ENCODE measurements around the gene MRPL50. TPM values are rescaled to one million over a fixed set of nuclear protein-coding genes. Genes with fewer than 3 reads are reported as not detected.

The MRPL50 gene
- total RNA-seq, 1 experiment from 2014 or later, result 20.0 TPM

- TF ChIP-seq CTCF (conservative IDR thresholded peaks at IDR 0.05), result no peak
- peaks cover 2% of the 10 kb centered on the region; the same call in 1 of the 2 replicates for H3K27me3 Mint-ChIP-seq (ENCODE audit: low read depth)
Observed at GRCh38 chr9:101440714-101441230, 42.4 kb upstream of the MRPL50 start.

More at GRCh38 chr9:101440714-101441230, 42.4 kb upstream of the MRPL50 start:
- Histone ChIP-seq H4K8ac (replicated peaks; ENCODE audit: insufficient read length, low read depth, low read length) (no peak overlapping the region), H3K79me1 (ENCODE audit: insufficient read depth, low read depth, low read length, poor library complexity, severe bottlenecking) (no peaks in the 10 kb centered on the region), H3K23me2 (ENCODE audit: insufficient read length, low read depth, low read length, poor library complexity, severe bottlenecking) (no peaks in the 10 kb centered on the region), H3K27me3 (ENCODE audit: insufficient read depth, low read length) (no peaks in the 10 kb centered on the region), H4K91ac (ENCODE audit: insufficient read length, low read depth, low read length) (no peak overlapping the region), H3K18ac (ENCODE audit: insufficient read length, low read depth, low read length) (no peak overlapping the region), H3K23ac (ENCODE audit: insufficient read length, low read depth, low read length) (no peak overlapping the region), H2BK15ac (ENCODE audit: low read depth, low read length) (no peak overlapping the region), H3K9me3 (ENCODE audit: control insufficient read depth, low read depth, low read length) (no peaks in the 10 kb centered on the region), H2AK5ac (ENCODE audit: insufficient read length, low read length) (no peak overlapping the region), H2AFZ (ENCODE audit: low read length) (no peak overlapping the region), H3K79me2 (ENCODE audit: insufficient read depth, low read length) (no peaks in the 10 kb centered on the region), H3K9ac (ENCODE audit: extremely low read depth, insufficient read length, low read length) (no peak overlapping the region), H3K27ac (ENCODE audit: insufficient read length, low read depth, low read length) (no peak overlapping the region), H2BK12ac (ENCODE audit: insufficient read length, low read depth, low read length) (no peak overlapping the region), H4K20me1 (ENCODE audit: control insufficient read depth, insufficient read depth, insufficient read length) (no peaks in the 10 kb centered on the region), H2BK120ac (ENCODE audit: low read depth, low read length, poor library complexity, severe bottlenecking) (no peak overlapping the region), H3K4me1 (ENCODE audit: insufficient read depth, low read length) (no peaks in the 10 kb centered on the region), H3K56ac (ENCODE audit: insufficient read length, low read depth, low read length) (no peak overlapping the region), H2BK20ac (ENCODE audit: low read depth, low read length, poor library complexity, severe bottlenecking) (no peak overlapping the region), H2BK5ac (ENCODE audit: insufficient read length, low read length) (no peak overlapping the region), H4K5ac (ENCODE audit: insufficient read length, low read depth, low read length) (no peak overlapping the region), H3K4ac (ENCODE audit: low read depth, low read length) (no peak overlapping the region), H3T11ph (ENCODE audit: low read length) (no peak overlapping the region), H3K4me2 (ENCODE audit: insufficient read depth, insufficient read length, low read length) (no peak overlapping the region), H3K14ac (ENCODE audit: insufficient read depth, low read length) (no peak overlapping the region)
- Mint-ChIP-seq H3K36me3 (ENCODE audit: insufficient read depth in 1 of 3, low read depth in 3 of 3) (no peaks in the 10 kb centered on the region), H3K9me3 (no peaks in the 10 kb centered on the region), H3K4me1 (no peaks in the 10 kb centered on the region), H3K4me3 (no peak overlapping the region), H3K27ac (no peak overlapping the region)
- WGBS (ENCODE audit: extremely low coverage, insufficient read length, low lambda C conversion rate), result no CpG with 5 or more reads among the region's 3 CpGs
- no peak for DNase-seq

Measured in H9 (cell line).